Ishikawa (cell line): Measurements from ENCODE around the gene METTL24.

Experiments
- CEBPB ChIP-seq: IDR thresholded peaks from 2 replicates; pipeline ENCODE4 v1.6.1; 2012
- CREB1 ChIP-seq: IDR thresholded peaks from 2 replicates; pipeline ENCODE4 v1.6.1; 2012; ENCODE audit warnings: low read depth
- EGR1 ChIP-seq: IDR thresholded peaks from 2 replicates; pipeline ENCODE4 v1.6.1; 2012
- EP300 ChIP-seq: IDR thresholded peaks from 2 replicates; pipeline ENCODE4 v1.6.1; 2012; ENCODE audit warnings: borderline replicate concordance
- FOXM1 ChIP-seq: IDR thresholded peaks from 2 replicates; pipeline ENCODE4 v1.6.1; 2012; ENCODE audit warnings: low read depth, borderline replicate concordance
- MAX ChIP-seq: IDR thresholded peaks from 2 replicates; pipeline ENCODE4 v1.6.1; 2012
- NFIC ChIP-seq: IDR thresholded peaks from 2 replicates; pipeline ENCODE4 v1.6.1; 2012
- RAD21 ChIP-seq: IDR thresholded peaks from 2 replicates; pipeline ENCODE4 v1.6.1; 2012; ENCODE audit warnings: low read depth
- TAF1 ChIP-seq: IDR thresholded peaks from 2 replicates; pipeline ENCODE4 v1.6.1; 2012; ENCODE audit warnings: low read depth, mild to moderate bottlenecking
- TCF12 ChIP-seq: IDR thresholded peaks from 2 replicates; pipeline ENCODE4 v1.6.1; 2012; ENCODE audit warnings: low read depth
- TEAD4 ChIP-seq: IDR thresholded peaks from 2 replicates; pipeline ENCODE4 v1.6.1; 2012
- USF1 ChIP-seq: IDR thresholded peaks from 2 replicates; pipeline ENCODE4 v1.6.1; 2012
- YY1 ChIP-seq: IDR thresholded peaks from 2 replicates; pipeline ENCODE4 v1.6.1; 2012; ENCODE audit warnings: low read depth
- ZBTB7A ChIP-seq: IDR thresholded peaks from 2 replicates; pipeline ENCODE4 v1.6.1; 2012; ENCODE audit warnings: low read depth
- TF ChIP-seq, protein P1 (sequence below): IDR thresholded peaks from 2 replicates; pipeline ENCODE4 v1.6.1; 2012; ENCODE audit warnings: low read depth, mild to moderate bottlenecking

METTL24 gene

GRCh38 chr6:110298411-110298810, 59.7 kb downstream of the METTL24 start:
- no peak for TF ChIP-seq YY1
- TF ChIP-seq FOXM1, result no peak
- TF ChIP-seq EGR1, result no peak

- TF ChIP-seq RAD21, result no peak
- TF ChIP-seq TCF12, result no peak
- no peak for TF ChIP-seq CEBPB
- TF ChIP-seq TEAD4, result no peak
- no peak for TF ChIP-seq ZBTB7A
- TF ChIP-seq USF1, result no peak
- TF ChIP-seq TAF1, result no peak
- TF ChIP-seq, protein P1, sequence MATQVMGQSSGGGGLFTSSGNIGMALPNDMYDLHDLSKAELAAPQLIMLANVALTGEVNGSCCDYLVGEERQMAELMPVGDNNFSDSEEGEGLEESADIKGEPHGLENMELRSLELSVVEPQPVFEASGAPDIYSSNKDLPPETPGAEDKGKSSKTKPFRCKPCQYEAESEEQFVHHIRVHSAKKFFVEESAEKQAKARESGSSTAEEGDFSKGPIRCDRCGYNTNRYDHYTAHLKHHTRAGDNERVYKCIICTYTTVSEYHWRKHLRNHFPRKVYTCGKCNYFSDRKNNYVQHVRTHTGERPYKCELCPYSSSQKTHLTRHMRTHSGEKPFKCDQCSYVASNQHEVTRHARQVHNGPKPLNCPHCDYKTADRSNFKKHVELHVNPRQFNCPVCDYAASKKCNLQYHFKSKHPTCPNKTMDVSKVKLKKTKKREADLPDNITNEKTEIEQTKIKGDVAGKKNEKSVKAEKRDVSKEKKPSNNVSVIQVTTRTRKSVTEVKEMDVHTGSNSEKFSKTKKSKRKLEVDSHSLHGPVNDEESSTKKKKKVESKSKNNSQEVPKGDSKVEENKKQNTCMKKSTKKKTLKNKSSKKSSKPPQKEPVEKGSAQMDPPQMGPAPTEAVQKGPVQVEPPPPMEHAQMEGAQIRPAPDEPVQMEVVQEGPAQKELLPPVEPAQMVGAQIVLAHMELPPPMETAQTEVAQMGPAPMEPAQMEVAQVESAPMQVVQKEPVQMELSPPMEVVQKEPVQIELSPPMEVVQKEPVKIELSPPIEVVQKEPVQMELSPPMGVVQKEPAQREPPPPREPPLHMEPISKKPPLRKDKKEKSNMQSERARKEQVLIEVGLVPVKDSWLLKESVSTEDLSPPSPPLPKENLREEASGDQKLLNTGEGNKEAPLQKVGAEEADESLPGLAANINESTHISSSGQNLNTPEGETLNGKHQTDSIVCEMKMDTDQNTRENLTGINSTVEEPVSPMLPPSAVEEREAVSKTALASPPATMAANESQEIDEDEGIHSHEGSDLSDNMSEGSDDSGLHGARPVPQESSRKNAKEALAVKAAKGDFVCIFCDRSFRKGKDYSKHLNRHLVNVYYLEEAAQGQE, result no peak
- no peak for TF ChIP-seq EP300
- no peak for TF ChIP-seq FOXM1
- TF ChIP-seq CREB1, result no peak
These were observed 61.7 kb downstream of the METTL24 start for GRCh38 chr6:110296241-110297025.

DNA sequence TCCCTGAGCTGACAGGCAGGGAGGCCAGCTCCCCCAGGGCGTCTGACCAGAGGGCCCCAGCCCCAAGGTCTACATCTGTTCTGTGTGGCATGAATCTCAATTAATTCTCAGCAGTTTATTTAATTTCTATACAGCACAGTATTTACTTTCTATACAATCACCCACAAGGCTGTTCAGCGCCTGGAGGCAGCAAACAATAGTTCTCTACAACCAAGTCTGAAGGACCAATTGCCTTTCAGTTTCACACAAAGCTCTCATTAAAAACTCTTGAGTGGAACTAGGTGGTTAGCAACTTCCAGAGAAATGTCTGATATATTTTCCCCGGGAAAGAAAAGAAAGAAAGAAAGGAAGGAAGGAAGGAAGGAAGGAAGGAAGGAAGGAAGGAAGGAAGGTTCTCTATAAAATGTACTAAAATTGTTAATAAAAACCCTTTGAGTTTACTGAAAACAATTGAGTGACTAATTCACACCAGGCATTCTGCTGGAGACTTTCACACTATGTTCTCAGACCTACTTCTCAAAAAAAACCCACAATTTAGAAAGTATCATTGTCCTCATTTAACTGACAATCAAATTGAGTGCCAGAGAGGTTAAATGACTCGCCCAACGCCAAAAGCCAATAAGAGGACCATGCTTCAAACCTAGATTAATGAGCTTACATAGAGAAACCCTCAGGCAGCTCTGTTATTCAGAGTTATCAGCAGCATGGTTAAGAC, 62.5 kb downstream of the METTL24 start:
- TF ChIP-seq ZBTB7A (no peak), TAF1 (no peak), EP300 (no peak), NFIC (no peak), TEAD4 (no peak), USF1 (no peak), EGR1 (no peak), MAX (no peak), YY1 (no peak), RAD21 (no peak), CREB1 (no peak), CEBPB (no peak), FOXM1 (no peak), TCF12 (no peak)
- TF ChIP-seq, protein P1, result no peak

- TF ChIP-seq CREB1 (no peak), CEBPB (no peak), EP300 (no peak)
These were observed 70.4 kb downstream of the METTL24 start for GRCh38 chr6:110287462-110288341.

GRCh38 chr6:110285306-110286060, 72.7 kb downstream of the METTL24 start:
- TF ChIP-seq YY1 (0 out of 2 replicates have a peak, but pooled peaks have one; percentile 12), MAX (no peak), TEAD4 (peak; percentile 40; the same call in 1 of the 2 replicates), FOXM1 (no peak; the same call in 1 of the 2 replicates), EGR1 (no peak), EP300 (peak; percentile 54; the same call in 1 of the 2 replicates), CREB1 (no peak), NFIC (peak; percentile 41; the same call in 1 of the 2 replicates)
- TF ChIP-seq, protein P1, result no peak
